Panc1 (cell line): Measurements from ENCODE around the gene C19orf38. TPM values are rescaled to one million over a fixed set of nuclear protein-coding genes. Genes with fewer than 3 reads are reported as not detected.

Experiments
- ATAC-seq: fragments of 200-7000 bp; cut with Tn5 transposase; 2 replicates; pipeline ENCODE4 v1.9.1; 2020; ENCODE audit warnings: mild to moderate bottlenecking, moderate library complexity
- BruUV-seq: library from RNA; stranded (reverse); fragments of 400-500 nt; replicated peaks from 2 replicates; lab custom pipeline; 2021; lab: Mats Ljungman, UMichigan
- CTCF ChIA-PET: fragments of 300-600 bp; sonication (Branson Sonifier 250); formaldehyde crosslinking; loops from one replicate; lab custom pipeline; 2022; ENCODE audit warnings: antibody characterized with exemption; lab: Charles Lee
- POLR2A ChIA-PET: fragments of 300-600 bp; sonication (Branson Sonifier 250); formaldehyde crosslinking; loops from one replicate; lab custom pipeline; 2022; ENCODE audit warnings: antibody characterized with exemption; lab: Charles Lee
- DNase-seq: peaks from one replicate; pipeline ENCODE4 v3.0.0-alpha.2; 2010; ENCODE audit warnings: low read depth, low spot score
- H3K27ac ChIP-seq: 2 replicates; pipeline ENCODE4 v1.5.1; 2011; ENCODE audit warnings: mild to moderate bottlenecking, low read length, inconsistent platforms
- H3K27me3 ChIP-seq: fragments of 200-500 bp; sonication (Bioruptor generic); 2 replicates; pipeline ENCODE4 v1.6.0; 2014; ENCODE audit warnings: low read length, inconsistent platforms; ENCODE audit not compliant: control insufficient read depth, insufficient read depth
- H3K36me3 ChIP-seq: fragments of 200-500 bp; sonication (Bioruptor generic); 2 replicates; pipeline ENCODE4 v1.5.1; 2014; ENCODE audit warnings: inconsistent platforms, mild to moderate bottlenecking, low read length, moderate library complexity; ENCODE audit not compliant: control insufficient read depth, insufficient read depth
- H3K4me1 ChIP-seq: 2 replicates; pipeline ENCODE4 v1.5.1; 2011; ENCODE audit warnings: inconsistent platforms, mild to moderate bottlenecking, low read length, moderate library complexity; ENCODE audit not compliant: control insufficient read depth, insufficient read depth
- H3K4me3 ChIP-seq, 2 experiments: 2 replicates each; pipeline ENCODE4 v1.5.1; 2011 to 2012; ENCODE audit warnings: low read depth in 2 of 2, low read length in 2 of 2, mild to moderate bottlenecking in 2 of 2, inconsistent platforms in 1 of 2, moderate library complexity in 1 of 2
- H3K9me3 ChIP-seq: fragments of 200-500 bp; sonication (Bioruptor generic); 2 replicates; pipeline ENCODE4 v1.5.1; 2014; ENCODE audit warnings: low read depth, mild to moderate bottlenecking, inconsistent platforms, low read length, moderate library complexity; ENCODE audit not compliant: control insufficient read depth, insufficient read depth
- POLR2AphosphoS5 ChIP-seq: IDR thresholded peaks from 2 replicates; pipeline ENCODE4 v1.6.1; 2012; ENCODE audit warnings: mild to moderate bottlenecking, low read depth, low read length, moderate library complexity
- SIN3A ChIP-seq: IDR thresholded peaks from 2 replicates; pipeline ENCODE4 v1.6.1; 2012; ENCODE audit warnings: low read depth, mild to moderate bottlenecking, low read length, moderate library complexity, borderline replicate concordance; ENCODE audit not compliant: insufficient read depth
- TCF7L2 ChIP-seq: IDR thresholded peaks from 2 replicates; pipeline ENCODE4 v1.6.1; 2011; ENCODE audit warnings: mild to moderate bottlenecking, low read depth, low read length, inconsistent platforms
- in situ Hi-C: cut with HindIII; loops from 2 replicates; pipeline ENCODE4 v1.10.0; 2016; ENCODE audit warnings: low sequenced_read_pairs, low pct_unique_long_range_greater_than_20kb
- intact Hi-C: fragments of 100-400 bp; cut with micrococcal nuclease; formaldehyde crosslinking; loops from one replicate; pipeline ENCODE4 v1.10.0; 2022; ENCODE audit not compliant: unreplicated experiment
- total RNA-seq: library from RNA; stranded (reverse); gene quantifications from one replicate; pipeline ENCODE4 v1.2.1, GENCODE V29; 2021; ENCODE audit not compliant: unreplicated experiment
- TF ChIP-seq, protein P1 (sequence below), 2 experiments: IDR thresholded peaks; 2 replicates each; pipeline ENCODE4 v1.6.1; 2011 to 2012; ENCODE audit warnings: low read depth in 2 of 2, control low read depth in 1 of 2, low read length in 1 of 2, mild to moderate bottlenecking in 1 of 2, moderate library complexity in 1 of 2; ENCODE audit not compliant: insufficient read depth in 1 of 2
- TF ChIP-seq, protein P2 (sequence below): fragments of 450-650 bp; IDR thresholded peaks from 2 replicates; pipeline ENCODE4 v1.5.1; 2017; ENCODE audit warnings: mild to moderate bottlenecking

Gene C19orf38
- total RNA-seq, 1 experiment from 2014 or later: not detected

DNA sequence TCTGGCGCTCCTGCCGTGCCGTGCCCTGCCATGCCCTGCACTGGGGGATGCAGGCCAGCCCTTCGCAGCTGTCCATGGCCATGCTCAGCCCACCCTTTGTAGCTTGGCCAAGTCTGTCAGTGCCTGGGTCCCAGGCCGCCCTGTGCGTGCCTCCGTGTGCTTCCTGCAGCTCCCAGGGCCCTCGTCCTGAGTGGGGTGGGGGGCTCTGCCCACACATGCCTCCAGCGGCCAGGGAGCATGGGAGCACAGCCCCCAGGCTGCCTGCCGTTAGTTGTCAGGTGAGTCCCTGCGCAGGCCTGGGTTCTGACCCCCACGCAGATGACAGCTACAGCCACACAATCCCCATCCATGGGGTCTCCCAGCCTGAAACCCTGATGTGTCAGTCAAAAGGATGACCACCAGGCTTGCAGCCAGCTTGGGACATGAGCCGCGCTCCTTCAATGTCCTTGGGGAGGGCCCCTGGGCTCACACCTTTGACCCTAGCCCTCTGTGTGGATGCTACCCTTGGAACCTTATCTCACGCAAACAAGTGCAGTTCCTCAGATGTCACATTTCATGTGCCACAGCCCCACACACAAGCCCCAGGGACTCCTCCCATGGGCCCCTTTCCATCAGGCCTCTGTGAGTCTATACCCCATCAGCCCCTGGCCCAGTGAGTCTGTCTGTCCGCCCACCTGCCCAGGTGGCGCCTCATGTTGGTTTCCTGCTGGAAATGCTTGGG, 36.7 kb upstream of the C19orf38 start:
- DNase-seq: no peak
- CTCF ChIA-PET: no interaction called here
- no TSS peak for BruUV-seq

DNA sequence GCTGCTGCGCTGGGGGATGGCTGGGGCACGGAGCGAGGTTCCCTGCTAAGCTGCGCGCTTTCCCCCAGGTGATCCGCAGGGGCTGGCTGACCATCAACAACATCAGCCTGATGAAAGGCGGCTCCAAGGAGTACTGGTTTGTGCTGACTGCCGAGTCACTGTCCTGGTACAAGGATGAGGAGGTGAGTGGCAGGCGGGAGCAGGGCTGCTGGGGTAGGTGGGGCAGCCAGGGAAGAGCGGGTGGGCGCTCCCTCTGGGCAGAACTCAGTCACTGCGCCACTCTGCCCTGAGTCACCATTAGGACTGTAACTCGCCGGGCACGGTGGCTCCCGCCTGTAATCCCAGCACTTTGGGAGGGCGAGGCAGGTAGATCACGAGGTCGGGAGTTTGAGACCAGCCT, 36.0 kb upstream of the C19orf38 start:
- Histone ChIP-seq H3K27me3 (no peaks in the 10 kb centered on the region), H3K9me3 (no peaks in the 10 kb centered on the region), H3K4me3 (no peak overlapping the region), H3K4me1 (no peaks in the 10 kb centered on the region), H3K36me3 (no peaks in the 10 kb centered on the region), H3K27ac (no peak overlapping the region)
- POLR2A ChIA-PET: no interaction called here
- in situ Hi-C loops (no loop called here), intact Hi-C loops (no loop called here)
- TF ChIP-seq, protein P1, sequence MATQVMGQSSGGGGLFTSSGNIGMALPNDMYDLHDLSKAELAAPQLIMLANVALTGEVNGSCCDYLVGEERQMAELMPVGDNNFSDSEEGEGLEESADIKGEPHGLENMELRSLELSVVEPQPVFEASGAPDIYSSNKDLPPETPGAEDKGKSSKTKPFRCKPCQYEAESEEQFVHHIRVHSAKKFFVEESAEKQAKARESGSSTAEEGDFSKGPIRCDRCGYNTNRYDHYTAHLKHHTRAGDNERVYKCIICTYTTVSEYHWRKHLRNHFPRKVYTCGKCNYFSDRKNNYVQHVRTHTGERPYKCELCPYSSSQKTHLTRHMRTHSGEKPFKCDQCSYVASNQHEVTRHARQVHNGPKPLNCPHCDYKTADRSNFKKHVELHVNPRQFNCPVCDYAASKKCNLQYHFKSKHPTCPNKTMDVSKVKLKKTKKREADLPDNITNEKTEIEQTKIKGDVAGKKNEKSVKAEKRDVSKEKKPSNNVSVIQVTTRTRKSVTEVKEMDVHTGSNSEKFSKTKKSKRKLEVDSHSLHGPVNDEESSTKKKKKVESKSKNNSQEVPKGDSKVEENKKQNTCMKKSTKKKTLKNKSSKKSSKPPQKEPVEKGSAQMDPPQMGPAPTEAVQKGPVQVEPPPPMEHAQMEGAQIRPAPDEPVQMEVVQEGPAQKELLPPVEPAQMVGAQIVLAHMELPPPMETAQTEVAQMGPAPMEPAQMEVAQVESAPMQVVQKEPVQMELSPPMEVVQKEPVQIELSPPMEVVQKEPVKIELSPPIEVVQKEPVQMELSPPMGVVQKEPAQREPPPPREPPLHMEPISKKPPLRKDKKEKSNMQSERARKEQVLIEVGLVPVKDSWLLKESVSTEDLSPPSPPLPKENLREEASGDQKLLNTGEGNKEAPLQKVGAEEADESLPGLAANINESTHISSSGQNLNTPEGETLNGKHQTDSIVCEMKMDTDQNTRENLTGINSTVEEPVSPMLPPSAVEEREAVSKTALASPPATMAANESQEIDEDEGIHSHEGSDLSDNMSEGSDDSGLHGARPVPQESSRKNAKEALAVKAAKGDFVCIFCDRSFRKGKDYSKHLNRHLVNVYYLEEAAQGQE (IDR thresholded peaks at IDR 0.05; ENCODE audit: insufficient read depth in 1 of 2, low read depth in 2 of 2, low read length in 1 of 2): no peak
- TF ChIP-seq, protein P2, sequence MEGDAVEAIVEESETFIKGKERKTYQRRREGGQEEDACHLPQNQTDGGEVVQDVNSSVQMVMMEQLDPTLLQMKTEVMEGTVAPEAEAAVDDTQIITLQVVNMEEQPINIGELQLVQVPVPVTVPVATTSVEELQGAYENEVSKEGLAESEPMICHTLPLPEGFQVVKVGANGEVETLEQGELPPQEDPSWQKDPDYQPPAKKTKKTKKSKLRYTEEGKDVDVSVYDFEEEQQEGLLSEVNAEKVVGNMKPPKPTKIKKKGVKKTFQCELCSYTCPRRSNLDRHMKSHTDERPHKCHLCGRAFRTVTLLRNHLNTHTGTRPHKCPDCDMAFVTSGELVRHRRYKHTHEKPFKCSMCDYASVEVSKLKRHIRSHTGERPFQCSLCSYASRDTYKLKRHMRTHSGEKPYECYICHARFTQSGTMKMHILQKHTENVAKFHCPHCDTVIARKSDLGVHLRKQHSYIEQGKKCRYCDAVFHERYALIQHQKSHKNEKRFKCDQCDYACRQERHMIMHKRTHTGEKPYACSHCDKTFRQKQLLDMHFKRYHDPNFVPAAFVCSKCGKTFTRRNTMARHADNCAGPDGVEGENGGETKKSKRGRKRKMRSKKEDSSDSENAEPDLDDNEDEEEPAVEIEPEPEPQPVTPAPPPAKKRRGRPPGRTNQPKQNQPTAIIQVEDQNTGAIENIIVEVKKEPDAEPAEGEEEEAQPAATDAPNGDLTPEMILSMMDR: no peak
- TF ChIP-seq TCF7L2 (no peak), POLR2AphosphoS5 (no peak), SIN3A (no peak)
- no TSS peak for BruUV-seq
- ATAC-seq: no peak
- CTCF ChIA-PET: no interaction called here
- no peak for DNase-seq

More for the DNA sequence above, 36.7 kb upstream of the C19orf38 start:
- no peaks in the 10 kb centered on the region for H3K9me3 ChIP-seq
- intact Hi-C loops (no loop called here), in situ Hi-C loops (no loop called here)
- no peak for TF ChIP-seq POLR2AphosphoS5
- TF ChIP-seq, protein P2: no peak
- no peak for TF ChIP-seq TCF7L2
- TF ChIP-seq SIN3A: no peak
- TF ChIP-seq, protein P1 (IDR thresholded peaks at IDR 0.05; ENCODE audit: insufficient read depth in 1 of 2, low read depth in 2 of 2, low read length in 1 of 2): no peak
- H3K4me1 ChIP-seq: no peaks in the 10 kb centered on the region
- no peak for ATAC-seq
- no peak overlapping the region for H3K4me3 ChIP-seq
- no peak overlapping the region for H3K27ac ChIP-seq
- no peaks in the 10 kb centered on the region for H3K27me3 ChIP-seq
- POLR2A ChIA-PET: no interaction called here
- no peaks in the 10 kb centered on the region for H3K36me3 ChIP-seq
